GM13976 (cell line): ENCODE results near the gene LARP6.

Experiments
- DNase-seq: peaks from one replicate; pipeline ENCODE4 v3.0.0; 2012; ENCODE audit warnings: low spot score
- CTCF ChIP-seq: IDR thresholded peaks from 2 replicates; pipeline ENCODE4 v1.5.1; 2012; ENCODE audit warnings: borderline replicate concordance, mild to moderate bottlenecking; ENCODE audit not compliant: insufficient read depth; ENCODE audit errors: extremely low read depth, missing control alignments, control extremely low read depth
- in situ Hi-C: fragments of 300-500 bp; cut with MboI; formaldehyde crosslinking; loops from one replicate; pipeline ENCODE4 v1.12.0; 2022; ENCODE audit warnings: low sequenced_read_pairs, mixed read lengths, inconsistent platforms; ENCODE audit not compliant: unreplicated experiment

LARP6 gene

GRCh38 chr15:70834999-70835398 lies 19.0 kb downstream of the LARP6 start:
- no peak for DNase-seq
- in situ Hi-C loops: loop anchor here (25.0 kb wide), 1 partner anchor 602 kb away; no protein-coding TSS in a partner anchor
- TF ChIP-seq CTCF: no peak

GRCh38 chr15:70833861-70834765 lies 19.8 kb downstream of the LARP6 start:
- TF ChIP-seq CTCF: no peak
- DNase-seq: no peak
- in situ Hi-C loops: loop anchor here (25.0 kb wide), 1 partner anchor 603 kb away; no protein-coding TSS in a partner anchor

- TF ChIP-seq CTCF: no peak
- DNase-seq: no peak
- in situ Hi-C loops: loop anchor here (25.0 kb wide), 1 partner anchor 604 kb away; no protein-coding TSS in a partner anchor
Measured at GRCh38 chr15:70833422-70833821, 20.5 kb downstream of the LARP6 start.

- DNase-seq: no peak
- in situ Hi-C loops: loop anchor here (25.0 kb wide), 1 partner anchor 605 kb away; no protein-coding TSS in a partner anchor
- TF ChIP-seq CTCF: no peak
Measured at GRCh38 chr15:70832176-70832575, 21.8 kb downstream of the LARP6 start.

GRCh38 chr15:70831094-70831911 lies 22.7 kb downstream of the LARP6 start:
- no peak for TF ChIP-seq CTCF
- no peak for DNase-seq
- in situ Hi-C loops: loop anchor here (25.0 kb wide), 1 partner anchor 606 kb away; no protein-coding TSS in a partner anchor

- no peak for TF ChIP-seq CTCF
- in situ Hi-C loops: loop anchor here (25.0 kb wide), 1 partner anchor 607 kb away; no protein-coding TSS in a partner anchor
- DNase-seq: no peak
Measured at GRCh38 chr15:70830615-70831014, 23.3 kb downstream of the LARP6 start.
